Cerebellar nuclear complex (tissue), 1 donor: ENCODE data around the gene INTS2.
"Not testable (repeated sequence)": the region's sequence is repeated elsewhere in the genome, so short reads cannot be mapped to it uniquely, and the experiment has no call there.

Source experiments
- DNase-seq, 2 experiments: peaks; one replicate each; lab custom pipeline; 2025; lab: John Stamatoyannopoulos, UW

Gene INTS2

DNA sequence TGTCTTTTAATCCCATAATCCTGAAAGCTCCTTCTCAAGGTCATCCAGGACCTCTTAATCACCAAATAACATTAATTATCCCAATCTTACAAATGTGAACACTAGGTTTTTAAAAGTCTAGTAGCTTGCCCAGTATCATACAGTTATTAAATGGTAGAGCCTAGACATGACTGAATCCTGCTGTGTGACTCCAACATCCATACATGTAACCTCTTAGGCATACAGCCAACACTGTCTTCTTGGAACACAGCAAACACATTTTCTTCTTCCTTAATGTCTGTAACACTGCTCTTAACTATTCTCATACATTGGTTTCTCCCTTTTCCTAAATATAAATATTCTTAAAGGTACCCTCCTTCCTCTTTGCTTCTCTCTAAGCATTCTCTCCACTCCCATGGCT is 78.1 kb downstream of the INTS2 start:
- DNase-seq: no peak

DNA sequence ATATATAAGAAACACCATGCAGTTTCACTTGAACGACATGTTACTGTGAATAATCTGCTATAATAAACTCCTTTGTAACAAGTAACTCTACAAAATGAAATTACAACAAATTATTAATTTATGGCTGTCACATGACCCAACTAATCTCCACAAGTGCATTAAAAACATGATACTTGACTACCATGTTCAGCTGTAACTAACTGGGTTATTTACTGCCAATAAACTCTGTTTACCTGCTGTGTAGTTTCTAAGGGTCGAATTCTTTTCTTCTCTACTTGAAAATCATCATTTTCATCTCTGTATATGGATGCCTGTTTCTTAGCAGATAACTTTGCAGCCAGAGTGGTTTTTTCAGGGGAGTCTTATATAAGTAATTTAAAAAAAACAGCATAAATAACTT is 78.9 kb downstream of the INTS2 start:
- no peak for DNase-seq

DNA sequence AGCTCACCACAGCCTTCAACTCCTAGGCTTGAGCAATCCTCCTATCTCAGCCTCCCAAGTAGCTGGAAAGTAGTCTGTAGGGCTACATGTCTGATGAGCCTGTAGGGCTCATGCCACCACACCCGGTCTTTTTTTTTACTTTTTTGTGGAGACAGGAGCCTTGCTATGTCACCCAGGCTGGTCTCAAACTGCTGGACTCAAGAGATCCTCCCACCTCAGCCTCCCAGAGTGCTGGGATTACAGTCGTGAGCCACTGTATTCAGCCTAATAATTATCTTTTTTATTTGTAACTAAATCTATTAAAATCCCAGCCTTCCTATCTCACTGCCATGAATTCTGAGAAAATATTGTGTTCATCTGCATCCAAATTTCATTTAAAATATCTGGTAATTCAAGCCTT is 79.5 kb downstream of the INTS2 start:
- DNase-seq: no peak

DNA sequence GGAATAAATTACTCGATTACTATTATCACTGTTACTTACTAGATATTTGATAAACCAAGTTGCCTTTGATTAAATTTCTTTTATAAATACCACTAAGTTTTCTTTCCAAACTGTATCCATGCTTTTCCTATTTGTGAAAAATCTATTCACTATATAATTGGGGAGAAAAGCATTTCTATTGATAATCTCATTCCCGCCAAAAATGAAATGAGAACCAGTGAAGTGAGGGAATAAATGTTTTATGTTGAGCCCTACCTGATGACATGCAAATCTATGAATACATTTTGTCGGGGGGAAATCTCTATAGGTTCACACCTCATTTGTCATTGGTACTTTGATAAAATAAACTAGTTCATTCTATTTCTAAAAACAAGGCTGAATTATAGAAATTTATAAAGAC is 80.1 kb downstream of the INTS2 start:
- no peak for DNase-seq

DNA sequence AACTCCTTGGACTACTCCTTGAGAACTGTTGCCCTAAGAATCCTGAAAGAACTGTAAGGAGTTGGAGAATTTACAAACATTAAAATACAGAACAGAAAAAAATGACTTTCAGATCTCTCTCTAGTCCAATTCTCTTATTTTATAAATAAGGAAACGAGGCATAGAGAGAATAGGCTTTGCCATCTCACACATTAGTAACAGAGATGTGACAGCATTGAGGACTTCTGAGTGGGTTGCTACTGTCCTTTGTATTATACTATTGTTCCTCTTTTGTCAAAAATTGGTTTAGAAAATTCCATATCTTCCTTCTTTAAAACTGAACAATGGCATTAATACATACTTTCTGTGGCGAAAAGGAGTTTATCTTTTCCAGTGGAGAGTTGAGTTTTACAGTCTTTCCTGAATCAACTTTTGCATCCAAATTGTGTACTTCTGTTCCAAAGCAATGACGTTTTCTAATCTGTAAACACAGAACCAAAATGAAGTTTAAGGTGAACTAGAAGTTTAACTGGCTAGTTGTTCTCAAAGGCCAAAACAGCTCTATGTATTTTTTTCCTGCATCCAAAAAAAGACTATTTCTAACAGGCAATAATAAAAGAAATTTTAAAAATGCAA is 80.9 kb downstream of the INTS2 start:
- no peak for DNase-seq

DNA sequence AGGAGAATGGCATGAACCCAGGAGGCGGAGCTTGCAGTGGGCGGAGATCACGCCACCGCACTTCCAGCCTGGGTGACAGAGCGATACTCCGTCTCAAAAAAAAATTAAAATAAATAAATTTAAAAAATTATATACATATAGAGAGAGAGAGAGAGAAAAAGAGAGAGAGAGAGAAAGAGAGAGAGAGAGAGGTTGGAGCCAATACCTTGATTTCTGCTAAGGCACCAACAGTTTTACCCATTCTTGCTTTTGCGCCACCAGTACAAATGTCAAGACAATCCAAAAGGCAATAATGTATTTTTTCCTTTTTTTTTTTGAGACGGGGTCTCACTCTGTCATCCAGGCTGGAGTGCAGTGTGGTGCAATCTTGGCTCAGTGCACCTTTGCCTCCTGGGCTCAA is 81.7 kb downstream of the INTS2 start:
- no peak for DNase-seq

DNA sequence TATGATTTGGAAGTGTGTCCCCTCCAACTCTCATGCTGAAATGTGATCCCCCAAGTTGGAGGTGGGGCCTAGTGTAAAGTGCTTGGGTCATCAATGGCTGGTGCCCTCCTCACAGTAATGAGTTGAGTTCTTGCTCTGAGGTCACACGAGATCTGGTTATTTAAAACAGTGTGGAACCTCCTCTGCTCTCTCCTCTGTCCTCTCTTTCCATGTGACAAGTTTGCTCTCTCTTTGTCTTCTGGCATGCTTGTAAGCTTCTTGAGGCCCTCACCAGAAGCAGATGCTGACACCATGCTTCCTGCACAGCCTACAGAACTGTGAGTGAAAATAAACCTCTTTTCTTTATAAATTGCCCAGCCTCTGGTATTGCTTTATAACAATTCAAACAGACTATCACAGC is 84.3 kb downstream of the INTS2 start:
- DNase-seq: no peak

DNA sequence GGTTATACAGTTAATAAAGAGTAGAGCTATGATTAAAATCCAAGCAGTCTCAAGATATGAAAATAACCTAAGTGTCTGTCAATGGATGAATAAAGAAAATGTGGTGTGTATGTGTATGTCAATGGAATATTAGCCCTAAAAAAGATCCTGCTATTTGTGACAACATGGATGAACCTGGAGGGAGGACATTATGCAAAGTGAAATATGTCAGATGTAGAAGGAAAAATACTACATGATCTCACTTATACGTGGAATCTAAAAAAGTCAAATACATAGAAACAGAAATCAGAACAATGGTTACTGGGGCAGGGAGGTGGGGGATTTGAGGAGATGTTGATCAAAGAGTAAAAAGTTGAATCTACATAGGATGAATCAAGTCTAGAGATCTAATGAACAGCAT is 84.9 kb downstream of the INTS2 start:
- DNase-seq: no peak

DNA sequence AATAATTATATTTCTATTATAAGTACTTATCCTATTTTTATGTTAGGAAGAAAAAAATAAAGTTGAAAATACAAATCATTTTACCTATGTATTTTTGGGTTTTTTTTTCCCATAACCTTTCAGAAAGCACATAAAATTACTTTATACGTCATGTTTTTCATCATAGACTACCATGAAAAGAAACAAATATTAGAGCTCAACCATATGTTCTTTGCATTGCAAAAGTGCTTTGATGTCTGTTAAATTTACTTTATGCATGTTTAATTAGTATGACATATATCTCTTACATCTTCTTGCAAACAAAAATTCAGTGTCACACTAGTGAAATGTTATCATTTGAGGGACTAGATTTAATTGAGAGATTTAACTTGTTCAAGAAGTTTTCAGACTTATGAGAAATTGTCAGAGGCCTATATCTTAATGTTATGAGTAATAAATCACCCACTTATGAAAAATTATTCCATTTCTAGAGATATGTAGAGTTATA is 88.4 kb downstream of the INTS2 start:
- DNase-seq: no peak

DNA sequence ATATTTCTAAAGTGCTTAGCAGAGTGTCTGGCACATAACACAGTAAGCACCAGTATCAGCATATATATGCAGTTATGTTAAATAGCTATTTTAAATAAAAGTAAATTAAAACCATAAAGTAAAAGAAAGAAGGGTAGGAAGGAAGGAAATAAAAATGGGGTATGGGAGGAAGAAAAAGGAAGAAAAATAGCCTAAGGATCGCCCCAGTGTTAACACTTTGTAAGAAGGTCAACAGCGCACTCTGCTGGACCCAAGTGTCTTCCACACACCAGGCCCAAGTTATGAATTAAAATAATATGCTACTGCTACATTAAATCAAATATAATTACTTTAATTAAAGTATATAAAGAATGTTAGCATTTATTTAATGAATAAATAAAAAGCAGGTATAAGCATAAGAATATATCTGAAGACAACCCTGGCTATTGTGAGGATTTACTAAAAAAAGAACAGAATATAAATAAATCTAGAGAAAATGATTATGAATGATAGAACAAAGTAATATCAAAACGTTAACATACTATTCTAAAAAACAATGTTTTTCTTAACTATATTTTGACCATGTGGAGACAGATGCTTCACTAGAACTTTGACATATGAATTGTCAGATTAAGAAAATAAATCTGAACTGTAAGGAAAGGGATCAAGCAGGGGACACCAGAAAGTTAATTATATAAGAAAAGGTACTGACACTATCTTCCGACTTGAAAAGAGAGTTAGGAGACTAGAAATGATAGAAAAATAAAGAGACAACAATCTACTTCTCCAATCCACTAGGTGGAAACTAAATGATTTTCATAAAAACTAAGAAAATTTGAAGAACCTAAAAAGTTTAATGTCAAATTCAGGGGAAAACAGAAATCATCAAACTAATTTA is 90.4 kb downstream of the INTS2 start:
- DNase-seq: no peak

DNA sequence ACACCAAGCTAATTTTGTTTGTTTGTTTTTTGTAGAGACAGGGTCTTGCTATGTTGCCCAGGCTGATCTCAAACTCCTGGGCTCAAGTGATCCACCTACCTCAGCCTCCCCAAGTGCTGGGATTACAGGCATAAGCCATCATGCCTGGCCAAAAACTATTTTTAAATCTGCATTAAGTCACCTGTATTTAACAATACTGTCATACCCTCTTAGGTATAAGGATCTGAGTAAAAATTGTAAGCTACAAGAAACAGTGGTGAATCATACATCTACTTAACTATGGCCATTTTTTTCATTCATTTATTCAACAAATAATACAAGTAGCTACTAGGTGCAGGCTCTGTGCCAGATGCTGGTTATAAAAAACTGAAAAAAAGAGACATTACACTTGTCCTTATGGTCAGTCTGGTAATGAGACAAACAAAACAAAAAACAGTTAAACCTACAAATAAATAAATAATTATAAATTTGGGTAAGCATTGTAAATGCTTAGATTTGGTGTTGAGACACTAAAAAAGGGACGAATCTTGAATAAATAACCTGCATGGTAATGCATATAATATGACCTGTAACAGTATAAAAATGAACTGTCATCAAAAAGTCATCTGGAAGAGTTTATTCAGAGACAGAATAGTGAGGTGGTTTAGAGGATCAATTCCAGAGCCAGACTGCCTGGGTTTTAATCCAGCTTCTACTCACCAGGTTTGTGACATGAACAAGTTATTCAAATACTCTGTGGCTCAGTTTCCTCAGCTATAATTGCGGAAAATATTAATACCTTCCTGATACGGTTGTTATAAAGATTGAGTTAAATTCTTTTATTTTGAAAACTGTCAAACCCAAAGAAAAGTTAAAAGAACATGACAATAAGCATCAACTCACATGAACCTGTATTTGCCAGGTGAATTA is 91.3 kb downstream of the INTS2 start:
- DNase-seq: no peak

DNA sequence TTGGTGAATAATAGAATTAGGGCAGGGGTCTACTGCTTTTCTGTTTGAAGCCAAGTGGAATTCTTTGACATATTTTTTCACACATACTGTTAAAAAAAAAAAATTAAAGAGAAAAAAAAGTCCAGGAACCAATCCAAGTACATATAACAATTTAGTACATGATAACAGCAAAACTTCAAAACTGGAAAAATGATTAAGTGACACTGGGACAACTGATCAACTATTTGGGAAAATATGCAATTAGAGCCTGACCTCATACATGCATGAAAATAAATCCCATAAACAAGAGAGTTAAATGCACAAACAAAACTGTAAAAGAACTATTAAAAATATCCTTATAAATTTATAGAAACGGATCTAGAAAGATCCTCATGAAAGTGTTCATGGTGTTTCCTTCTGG is 92.2 kb downstream of the INTS2 start:
- no peak for DNase-seq

DNA sequence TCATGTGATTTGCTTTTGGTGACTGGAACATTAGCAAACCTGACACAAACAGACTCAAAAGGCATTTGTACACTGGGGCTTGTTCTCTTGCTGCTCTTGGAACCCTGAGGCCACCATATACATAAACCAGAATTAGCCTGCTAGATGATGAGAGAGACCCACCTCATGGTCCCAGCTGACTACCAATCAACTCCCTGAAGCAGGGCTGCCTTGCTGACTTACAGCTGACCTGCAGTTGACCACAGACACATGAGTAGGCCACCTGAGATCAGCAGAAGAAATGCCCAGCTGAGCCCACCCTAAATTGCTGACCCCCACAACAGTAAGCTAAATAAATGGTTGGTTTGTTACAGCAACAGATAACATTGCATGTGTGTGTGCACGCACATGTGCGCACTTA is 93.2 kb downstream of the INTS2 start:
- no peak for DNase-seq

DNA sequence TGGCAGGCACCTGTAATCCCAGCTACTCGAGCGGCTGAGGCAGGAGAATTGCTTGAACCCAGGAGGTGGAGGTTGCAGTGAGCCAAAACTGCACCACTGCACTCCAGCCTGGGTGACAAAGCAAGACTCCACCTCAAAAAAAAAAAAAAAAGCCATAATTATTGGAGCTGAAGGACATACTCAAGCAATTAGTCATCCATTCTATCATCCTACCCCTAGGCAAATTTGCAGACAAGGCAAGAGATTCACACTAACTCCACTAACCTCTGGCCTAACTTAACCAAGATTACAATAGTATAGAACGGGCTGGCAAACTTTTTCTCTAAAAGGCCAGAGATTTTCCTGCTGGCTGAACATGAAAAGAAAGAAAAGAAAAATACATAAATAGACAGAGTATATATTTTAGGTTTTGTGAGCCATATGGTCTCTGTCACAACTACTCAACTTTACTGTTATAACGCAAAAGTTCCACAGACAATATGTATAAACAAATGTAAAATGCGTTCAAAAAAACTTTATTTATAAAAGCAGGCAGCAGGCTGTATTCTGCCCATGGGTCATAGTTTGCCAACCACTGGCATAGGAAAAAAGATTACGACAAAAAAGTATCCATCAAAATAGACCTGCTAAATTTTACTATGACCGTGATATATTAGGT is 94.1 kb downstream of the INTS2 start:
- DNase-seq: no peak

DNA sequence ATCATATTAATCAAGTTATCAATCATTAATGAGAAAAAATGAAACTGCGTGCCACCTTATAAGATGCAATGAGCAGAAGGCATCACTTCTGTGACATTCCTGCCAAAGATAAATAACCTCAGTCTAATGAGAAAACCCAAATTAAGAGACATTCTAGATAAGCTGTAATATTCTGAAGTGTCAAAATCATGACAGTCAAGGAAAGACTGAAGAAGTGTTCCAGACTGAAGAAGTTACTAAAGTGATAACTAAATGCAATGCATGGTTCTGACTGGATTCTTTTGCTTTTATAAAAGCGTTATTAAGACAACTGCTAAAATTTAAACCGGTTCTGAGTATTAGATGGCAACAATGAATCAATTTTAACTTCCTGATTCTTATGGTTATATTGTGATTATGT is 95.3 kb downstream of the INTS2 start:
- no peak for DNase-seq

DNA sequence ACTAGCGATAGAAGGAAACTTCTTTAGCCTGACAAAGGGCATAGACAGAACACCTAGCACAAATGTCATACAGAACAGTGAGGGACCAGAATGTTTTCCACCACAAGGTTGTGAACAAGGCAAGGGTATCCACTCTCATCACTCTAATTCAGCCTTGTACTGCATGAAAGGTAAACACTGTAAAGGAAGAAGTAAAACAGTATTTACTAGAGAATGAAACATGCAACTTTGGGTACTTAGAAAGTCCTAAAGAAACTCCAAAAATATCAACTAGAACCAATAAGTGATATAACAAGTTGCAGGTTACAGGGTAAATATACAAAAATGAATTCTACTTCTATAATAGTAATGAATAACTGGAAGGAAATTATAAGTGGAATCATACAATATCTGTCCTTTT is 96.7 kb downstream of the INTS2 start:
- no peak for DNase-seq

DNA sequence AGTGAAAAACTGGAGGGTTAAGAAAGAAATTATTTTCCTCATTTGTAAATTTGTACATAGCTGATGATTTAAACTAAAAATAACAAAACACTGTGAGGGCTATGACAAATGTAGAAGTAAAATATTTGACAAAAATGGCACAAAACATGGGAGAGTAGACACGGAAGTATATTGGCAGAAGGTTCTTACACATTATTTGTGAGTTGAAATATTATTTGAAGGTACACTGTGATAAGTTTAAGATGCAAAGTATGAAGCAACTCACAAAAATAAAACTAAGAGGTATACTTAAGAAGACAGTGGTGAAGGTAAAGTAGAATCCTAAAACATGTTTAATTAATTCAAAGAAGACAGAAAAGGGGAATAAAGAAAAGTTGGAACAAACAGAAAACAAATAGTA is 99.1 kb downstream of the INTS2 start:
- no peak for DNase-seq

DNA sequence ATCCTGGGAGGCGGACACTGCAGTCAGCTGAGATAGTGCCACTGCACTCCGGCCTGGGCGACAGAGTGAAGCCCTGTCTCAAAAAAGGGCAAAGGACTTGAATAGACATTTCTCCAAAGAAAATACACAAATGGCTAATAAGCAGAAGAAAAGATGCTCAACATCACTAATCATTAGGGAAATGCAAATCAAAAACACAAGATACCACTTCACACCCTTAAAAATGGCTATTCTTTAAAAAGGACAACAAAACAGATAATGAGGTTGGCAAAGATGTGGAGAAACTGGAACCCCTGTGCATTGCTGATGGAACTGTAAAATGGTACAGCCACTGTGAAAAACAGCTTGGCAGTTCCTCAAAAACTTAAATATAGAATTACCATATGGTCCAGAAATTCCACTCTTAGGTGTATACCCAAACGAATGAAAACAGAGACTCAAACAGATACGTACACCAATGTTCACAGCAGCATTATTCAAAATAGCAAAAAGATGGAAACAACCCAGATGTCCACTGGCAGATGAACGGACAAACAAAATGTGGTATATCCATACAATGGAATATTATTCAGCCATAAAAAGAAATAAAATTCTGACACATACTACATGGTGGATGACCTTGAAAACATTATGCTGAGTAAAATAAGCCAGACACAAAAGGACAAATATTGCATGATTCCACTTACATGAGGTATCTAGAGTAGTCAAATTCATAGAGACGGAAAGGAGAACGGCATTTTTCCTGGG is 100.0 kb downstream of the INTS2 start:
- no peak for DNase-seq

DNA sequence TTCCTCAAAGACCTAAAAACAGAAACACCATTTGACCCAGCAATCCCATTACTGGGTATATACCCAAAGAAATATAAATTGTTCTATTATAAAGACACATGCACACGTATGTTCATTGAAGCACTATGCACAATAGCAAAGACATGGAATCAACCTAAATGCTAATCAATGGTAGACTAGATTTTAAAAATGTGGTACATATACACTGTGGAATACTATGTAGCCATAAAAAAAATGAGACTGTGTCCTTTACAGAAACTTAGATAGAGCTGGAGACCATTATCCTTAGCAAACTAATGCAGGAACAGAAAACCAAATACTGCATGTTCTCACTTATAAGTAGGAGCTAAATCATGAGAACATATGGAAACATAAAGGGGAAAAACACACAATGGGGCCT is 100.9 kb downstream of the INTS2 start:
- not testable (repeated sequence) for DNase-seq

DNA sequence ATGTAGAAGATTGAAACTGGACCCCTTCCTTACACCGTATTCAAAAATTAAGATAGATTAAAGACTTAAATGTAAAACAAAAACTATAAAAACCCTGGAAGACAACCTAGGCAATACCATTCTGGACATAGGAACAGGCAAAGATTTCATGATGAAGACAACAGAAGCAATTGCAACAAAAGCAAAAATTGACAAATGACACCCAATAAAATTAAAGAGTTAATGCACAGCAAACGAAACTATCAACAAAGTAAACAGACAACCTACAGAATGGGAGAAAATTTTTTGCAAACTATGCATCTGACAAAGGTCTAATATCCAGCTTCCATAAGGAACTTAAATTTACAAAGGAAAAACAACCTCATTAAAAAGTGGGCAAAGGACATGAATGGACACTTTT is 101.6 kb downstream of the INTS2 start:
- not testable (repeated sequence) for DNase-seq

DNA sequence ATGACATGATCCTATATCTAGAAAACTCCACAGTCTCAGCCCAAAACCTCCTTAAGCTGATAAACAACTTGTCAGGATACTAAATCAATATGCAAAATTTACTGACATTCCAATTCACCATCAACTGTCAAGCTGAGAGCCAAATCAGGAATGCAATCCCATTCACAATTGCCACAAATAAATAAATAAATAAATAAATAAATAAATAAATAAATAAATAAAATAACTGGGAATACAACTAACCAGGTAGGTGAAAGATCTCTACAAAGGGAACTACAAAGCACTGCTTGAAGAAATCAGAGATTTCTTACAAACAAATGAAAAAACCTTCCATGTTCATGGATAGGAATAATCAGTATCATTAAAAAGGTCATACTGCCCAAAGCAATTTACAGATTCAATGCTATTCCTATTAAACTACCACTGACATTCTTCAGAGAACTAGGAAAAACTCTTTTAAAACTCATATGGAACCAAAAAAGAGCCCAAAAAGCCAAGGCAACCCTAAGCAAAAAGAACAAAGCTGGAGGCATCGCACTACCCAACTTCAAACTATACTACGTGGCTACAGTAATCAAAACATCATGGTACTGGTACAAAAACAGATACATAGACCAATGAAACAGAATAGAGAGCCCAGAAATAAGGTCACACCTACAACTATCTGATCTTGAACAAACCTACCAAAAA is 102.2 kb downstream of the INTS2 start:
- no peak for DNase-seq
